HepG2 (cell line): ENCODE measurements around the gene CTRL. TPM values are rescaled to one million over a fixed set of nuclear protein-coding genes. Genes with fewer than 3 reads are reported as not detected.

Experiments used
- DR1 ChIP-seq: sonication (generic); formaldehyde crosslinking; IDR thresholded peaks from 2 replicates; pipeline ENCODE4 v1.8.0; 2021; ENCODE audit warnings: mild to moderate bottlenecking, missing genetic modification reagents, inconsistent platforms
- FOSL1 ChIP-seq: sonication (generic); formaldehyde crosslinking; IDR thresholded peaks from 2 replicates; pipeline ENCODE4 v1.9.0; 2021; ENCODE audit warnings: missing genetic modification reagents, borderline replicate concordance
- GABPB1 ChIP-seq: IDR thresholded peaks from 2 replicates; pipeline ENCODE4 v1.6.1; 2016; ENCODE audit warnings: mild to moderate bottlenecking, missing genetic modification reagents, moderate library complexity, missing compliant biosample characterization
- MXI1 ChIP-seq: IDR thresholded peaks from 3 replicates; pipeline ENCODE4 v1.6.1; 2012; ENCODE audit warnings: low read depth, low read length, inconsistent platforms, borderline replicate concordance
- RELA ChIP-seq: sonication (generic); formaldehyde crosslinking; IDR thresholded peaks from 2 replicates; pipeline ENCODE4 v1.4.0; 2020; ENCODE audit warnings: missing genetic modification reagents
- ZBTB20 ChIP-seq: sonication (generic); formaldehyde crosslinking; IDR thresholded peaks from 2 replicates; pipeline ENCODE4 v1.8.1; 2023; ENCODE audit warnings: missing genetic modification reagents, low read depth, mild to moderate bottlenecking, borderline replicate concordance
- ZBTB42 ChIP-seq: sonication (generic); formaldehyde crosslinking; IDR thresholded peaks from 2 replicates; pipeline ENCODE4 v1.5.0; 2020; ENCODE audit warnings: mild to moderate bottlenecking, missing genetic modification reagents
- ZKSCAN8 ChIP-seq: IDR thresholded peaks from 2 replicates; pipeline ENCODE4 v1.6.1; 2016; ENCODE audit warnings: borderline replicate concordance, missing genetic modification reagents, missing compliant biosample characterization
- ZNF225 ChIP-seq: sonication (generic); formaldehyde crosslinking; IDR thresholded peaks from 2 replicates; pipeline ENCODE4 v1.4.0; 2020; ENCODE audit warnings: mild to moderate bottlenecking, missing genetic modification reagents
- ZNF44 ChIP-seq: sonication (generic); formaldehyde crosslinking; IDR thresholded peaks from 2 replicates; pipeline ENCODE4 v1.5.1; 2020; ENCODE audit warnings: mild to moderate bottlenecking, missing genetic modification reagents
- ZNF563 ChIP-seq: sonication (generic); formaldehyde crosslinking; IDR thresholded peaks from 2 replicates; pipeline ENCODE4 v1.8.0; 2022; ENCODE audit warnings: mild to moderate bottlenecking, moderate library complexity, missing genetic modification reagents
- ZNF605 ChIP-seq: sonication (generic); formaldehyde crosslinking; IDR thresholded peaks from 2 replicates; pipeline ENCODE4 v1.8.0; 2022; ENCODE audit warnings: mild to moderate bottlenecking, missing genetic modification reagents
- polyA plus RNA-seq, 8 experiments: library from polyadenylated mRNA; depleted of rRNA in 3 of 8; stranded (reverse) in 7 of 8; unstranded in 1 of 8; fragments of >200 nt; fragmentation: Illumina TruSeq in 4 of 8; extraction: Trizol in 4 of 8; gene quantifications; 2 replicates each; pipeline versions ENCODE4 v1.2.1 to v1.2.3, GENCODE V29; 2011 to 2016; ENCODE audit warnings: low read depth in 4 of 8, missing spikeins in 1 of 8, mixed read lengths in 1 of 8; ENCODE audit not compliant: insufficient read depth in 1 of 8
- total RNA-seq, 5 experiments: library from RNA; depleted of rRNA; stranded (reverse); fragments of >200 nt; fragmentation: Illumina TruSeq; extraction: Trizol; gene quantifications; 2 replicates each; pipeline ENCODE4 v1.2.3, GENCODE V29; 2016; ENCODE audit warnings: low read depth in 1 of 5
- TF ChIP-seq, protein P1 (sequence below): sonication (generic); formaldehyde crosslinking; IDR thresholded peaks from 2 replicates; pipeline ENCODE4 v1.4.0; 2020; ENCODE audit warnings: mild to moderate bottlenecking, missing genetic modification reagents
- TF ChIP-seq, protein P2 (sequence below): IDR thresholded peaks from 2 replicates; pipeline ENCODE4 v1.6.1; 2016; ENCODE audit warnings: low read depth, control low read depth
- TF ChIP-seq, protein P3 (sequence below): sonication (generic); formaldehyde crosslinking; IDR thresholded peaks from 2 replicates; pipeline ENCODE4 v1.8.0; 2022; ENCODE audit warnings: mild to moderate bottlenecking, missing genetic modification reagents, moderate library complexity
- TF ChIP-seq, protein P4 (sequence below): sonication (generic); formaldehyde crosslinking; IDR thresholded peaks from 2 replicates; pipeline ENCODE4 v1.5.0; 2020; ENCODE audit warnings: mild to moderate bottlenecking, missing genetic modification reagents, borderline replicate concordance

Gene CTRL
- total and polyA plus RNA-seq, 2 of the 13 experiments (the other 11 are each of a cell fraction or from before 2014, with no cell fraction given): 1.9 to 2.7 TPM

DNA sequence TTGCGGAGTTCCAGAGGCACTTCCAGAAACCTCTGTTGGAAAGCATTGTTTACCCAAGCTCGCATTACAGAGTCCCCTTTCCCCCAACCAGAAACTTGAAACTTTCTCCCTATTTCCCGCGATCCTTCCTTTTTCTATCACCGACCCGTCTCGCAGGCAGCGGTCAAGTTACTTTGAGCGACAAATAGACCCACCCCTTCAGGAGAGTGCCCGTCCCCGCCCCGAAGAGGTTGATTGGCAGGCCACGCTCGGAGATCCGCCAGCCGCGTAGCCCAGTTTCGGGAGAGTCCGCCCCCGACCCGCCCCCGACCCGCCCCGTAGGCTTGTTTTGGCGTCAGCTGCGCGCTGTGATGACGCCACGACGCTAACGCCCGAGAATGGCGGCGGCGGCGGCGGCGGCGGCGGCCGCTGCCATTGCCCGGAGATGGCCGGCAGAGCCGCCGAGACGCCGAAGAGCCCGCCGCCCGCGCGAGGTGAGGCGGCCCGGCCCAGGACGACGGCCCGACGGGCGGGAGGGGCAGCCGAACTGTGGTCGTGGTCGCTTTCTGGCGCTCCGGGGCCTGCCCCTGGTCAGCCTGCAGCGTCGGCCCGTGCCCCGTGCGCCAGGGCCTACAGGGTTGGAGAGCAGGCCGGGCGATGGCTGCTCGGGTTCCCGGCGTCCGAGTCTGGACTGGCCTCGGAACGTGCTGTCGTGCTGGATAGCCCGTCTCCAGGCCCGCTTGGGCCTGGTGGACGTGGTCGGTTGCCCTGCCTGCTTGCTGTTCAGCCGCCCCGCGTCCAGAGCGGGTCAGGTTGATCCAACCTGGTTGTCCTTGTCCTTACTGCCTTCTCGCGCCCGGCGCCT is 38.5 kb downstream of the CTRL start, which contains the start of gene PSKH1 (continued):
- TF ChIP-seq MXI1 (peak; percentile 61; the same call in 2 of the 3 replicates), ZKSCAN8 (CRISPR knock-in tag) (no peak), ZNF225 (0 out of 2 replicates have a peak, but pooled peaks have one; percentile 84), FOSL1 (CRISPR knock-in tag) (peak; percentile 51; the same call in 1 of the 2 replicates), ZBTB20 (CRISPR knock-in tag) (no peak), RELA (CRISPR knock-in tag) (no peak), ZNF44 (CRISPR knock-in tag) (no peak), ZNF563 (CRISPR knock-in tag) (peak; percentile 96), ZBTB42 (peak; percentile 40; the same call in 1 of the 2 replicates), GABPB1 (peak; percentile 70), DR1 (peak; percentile 56; the same call in 1 of the 2 replicates), ZNF605 (CRISPR knock-in tag) (peak; percentile 77)
- TF ChIP-seq, protein P1, sequence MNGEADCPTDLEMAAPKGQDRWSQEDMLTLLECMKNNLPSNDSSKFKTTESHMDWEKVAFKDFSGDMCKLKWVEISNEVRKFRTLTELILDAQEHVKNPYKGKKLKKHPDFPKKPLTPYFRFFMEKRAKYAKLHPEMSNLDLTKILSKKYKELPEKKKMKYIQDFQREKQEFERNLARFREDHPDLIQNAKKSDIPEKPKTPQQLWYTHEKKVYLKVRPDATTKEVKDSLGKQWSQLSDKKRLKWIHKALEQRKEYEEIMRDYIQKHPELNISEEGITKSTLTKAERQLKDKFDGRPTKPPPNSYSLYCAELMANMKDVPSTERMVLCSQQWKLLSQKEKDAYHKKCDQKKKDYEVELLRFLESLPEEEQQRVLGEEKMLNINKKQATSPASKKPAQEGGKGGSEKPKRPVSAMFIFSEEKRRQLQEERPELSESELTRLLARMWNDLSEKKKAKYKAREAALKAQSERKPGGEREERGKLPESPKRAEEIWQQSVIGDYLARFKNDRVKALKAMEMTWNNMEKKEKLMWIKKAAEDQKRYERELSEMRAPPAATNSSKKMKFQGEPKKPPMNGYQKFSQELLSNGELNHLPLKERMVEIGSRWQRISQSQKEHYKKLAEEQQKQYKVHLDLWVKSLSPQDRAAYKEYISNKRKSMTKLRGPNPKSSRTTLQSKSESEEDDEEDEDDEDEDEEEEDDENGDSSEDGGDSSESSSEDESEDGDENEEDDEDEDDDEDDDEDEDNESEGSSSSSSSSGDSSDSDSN: peak; percentile 80; the same call in 1 of the 2 replicates
- TF ChIP-seq, protein P2, sequence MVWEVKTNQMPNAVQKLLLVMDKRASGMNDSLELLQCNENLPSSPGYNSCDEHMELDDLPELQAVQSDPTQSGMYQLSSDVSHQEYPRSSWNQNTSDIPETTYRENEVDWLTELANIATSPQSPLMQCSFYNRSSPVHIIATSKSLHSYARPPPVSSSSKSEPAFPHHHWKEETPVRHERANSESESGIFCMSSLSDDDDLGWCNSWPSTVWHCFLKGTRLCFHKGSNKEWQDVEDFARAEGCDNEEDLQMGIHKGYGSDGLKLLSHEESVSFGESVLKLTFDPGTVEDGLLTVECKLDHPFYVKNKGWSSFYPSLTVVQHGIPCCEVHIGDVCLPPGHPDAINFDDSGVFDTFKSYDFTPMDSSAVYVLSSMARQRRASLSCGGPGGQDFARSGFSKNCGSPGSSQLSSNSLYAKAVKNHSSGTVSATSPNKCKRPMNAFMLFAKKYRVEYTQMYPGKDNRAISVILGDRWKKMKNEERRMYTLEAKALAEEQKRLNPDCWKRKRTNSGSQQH (CRISPR knock-in tag): no peak; the same call in 1 of the 2 replicates
- TF ChIP-seq, protein P3, sequence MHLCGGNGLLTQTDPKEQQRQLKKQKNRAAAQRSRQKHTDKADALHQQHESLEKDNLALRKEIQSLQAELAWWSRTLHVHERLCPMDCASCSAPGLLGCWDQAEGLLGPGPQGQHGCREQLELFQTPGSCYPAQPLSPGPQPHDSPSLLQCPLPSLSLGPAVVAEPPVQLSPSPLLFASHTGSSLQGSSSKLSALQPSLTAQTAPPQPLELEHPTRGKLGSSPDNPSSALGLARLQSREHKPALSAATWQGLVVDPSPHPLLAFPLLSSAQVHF: no peak; the same call in 1 of the 2 replicates
- TF ChIP-seq, protein P4, sequence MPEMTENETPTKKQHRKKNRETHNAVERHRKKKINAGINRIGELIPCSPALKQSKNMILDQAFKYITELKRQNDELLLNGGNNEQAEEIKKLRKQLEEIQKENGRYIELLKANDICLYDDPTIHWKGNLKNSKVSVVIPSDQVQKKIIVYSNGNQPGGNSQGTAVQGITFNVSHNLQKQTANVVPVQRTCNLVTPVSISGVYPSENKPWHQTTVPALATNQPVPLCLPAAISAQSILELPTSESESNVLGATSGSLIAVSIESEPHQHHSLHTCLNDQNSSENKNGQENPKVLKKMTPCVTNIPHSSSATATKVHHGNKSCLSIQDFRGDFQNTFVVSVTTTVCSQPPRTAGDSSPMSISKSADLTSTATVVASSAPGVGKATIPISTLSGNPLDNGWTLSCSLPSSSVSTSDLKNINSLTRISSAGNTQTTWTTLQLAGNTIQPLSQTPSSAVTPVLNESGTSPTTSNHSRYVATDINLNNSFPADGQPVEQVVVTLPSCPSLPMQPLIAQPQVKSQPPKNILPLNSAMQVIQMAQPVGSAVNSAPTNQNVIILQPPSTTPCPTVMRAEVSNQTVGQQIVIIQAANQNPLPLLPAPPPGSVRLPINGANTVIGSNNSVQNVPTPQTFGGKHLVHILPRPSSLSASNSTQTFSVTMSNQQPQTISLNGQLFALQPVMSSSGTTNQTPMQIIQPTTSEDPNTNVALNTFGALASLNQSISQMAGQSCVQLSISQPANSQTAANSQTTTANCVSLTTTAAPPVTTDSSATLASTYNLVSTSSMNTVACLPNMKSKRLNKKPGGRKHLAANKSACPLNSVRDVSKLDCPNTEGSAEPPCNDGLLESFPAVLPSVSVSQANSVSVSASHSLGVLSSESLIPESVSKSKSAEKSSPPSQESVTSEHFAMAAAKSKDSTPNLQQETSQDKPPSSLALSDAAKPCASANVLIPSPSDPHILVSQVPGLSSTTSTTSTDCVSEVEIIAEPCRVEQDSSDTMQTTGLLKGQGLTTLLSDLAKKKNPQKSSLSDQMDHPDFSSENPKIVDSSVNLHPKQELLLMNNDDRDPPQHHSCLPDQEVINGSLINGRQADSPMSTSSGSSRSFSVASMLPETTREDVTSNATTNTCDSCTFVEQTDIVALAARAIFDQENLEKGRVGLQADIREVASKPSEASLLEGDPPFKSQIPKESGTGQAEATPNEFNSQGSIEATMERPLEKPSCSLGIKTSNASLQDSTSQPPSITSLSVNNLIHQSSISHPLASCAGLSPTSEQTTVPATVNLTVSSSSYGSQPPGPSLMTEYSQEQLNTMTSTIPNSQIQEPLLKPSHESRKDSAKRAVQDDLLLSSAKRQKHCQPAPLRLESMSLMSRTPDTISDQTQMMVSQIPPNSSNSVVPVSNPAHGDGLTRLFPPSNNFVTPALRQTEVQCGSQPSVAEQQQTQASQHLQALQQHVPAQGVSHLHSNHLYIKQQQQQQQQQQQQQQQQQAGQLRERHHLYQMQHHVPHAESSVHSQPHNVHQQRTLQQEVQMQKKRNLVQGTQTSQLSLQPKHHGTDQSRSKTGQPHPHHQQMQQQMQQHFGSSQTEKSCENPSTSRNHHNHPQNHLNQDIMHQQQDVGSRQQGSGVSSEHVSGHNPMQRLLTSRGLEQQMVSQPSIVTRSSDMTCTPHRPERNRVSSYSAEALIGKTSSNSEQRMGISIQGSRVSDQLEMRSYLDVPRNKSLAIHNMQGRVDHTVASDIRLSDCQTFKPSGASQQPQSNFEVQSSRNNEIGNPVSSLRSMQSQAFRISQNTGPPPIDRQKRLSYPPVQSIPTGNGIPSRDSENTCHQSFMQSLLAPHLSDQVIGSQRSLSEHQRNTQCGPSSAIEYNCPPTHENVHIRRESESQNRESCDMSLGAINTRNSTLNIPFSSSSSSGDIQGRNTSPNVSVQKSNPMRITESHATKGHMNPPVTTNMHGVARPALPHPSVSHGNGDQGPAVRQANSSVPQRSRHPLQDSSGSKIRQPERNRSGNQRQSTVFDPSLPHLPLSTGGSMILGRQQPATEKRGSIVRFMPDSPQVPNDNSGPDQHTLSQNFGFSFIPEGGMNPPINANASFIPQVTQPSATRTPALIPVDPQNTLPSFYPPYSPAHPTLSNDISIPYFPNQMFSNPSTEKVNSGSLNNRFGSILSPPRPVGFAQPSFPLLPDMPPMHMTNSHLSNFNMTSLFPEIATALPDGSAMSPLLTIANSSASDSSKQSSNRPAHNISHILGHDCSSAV (CRISPR knock-in tag): no peak
